Cardiac muscle cell (in vitro differentiated cells and primary cell): ENCODE measurements around the gene KCNJ10. TPM values are rescaled to one million over a fixed set of nuclear protein-coding genes. Genes with fewer than 3 reads are reported as not detected.

Experiments
- DNase-seq, 2 donors: peaks; one replicate each; pipeline versions ENCODE4 v3.0.0 to v3.0.0-alpha.2; 2010 to 2017; ENCODE audit warnings: low read depth in 1 of 2, low spot score in 1 of 2
- H3K27ac ChIP-seq: fragments of 200-600 bp; sonication (generic); 2 replicates; pipeline ENCODE4 v1.5.1; 2016
- H3K27me3 ChIP-seq: fragments of 200-600 bp; sonication (generic); 2 replicates; pipeline ENCODE4 v1.6.0; 2016; ENCODE audit warnings: control low read depth
- H3K36me3 ChIP-seq: fragments of 200-600 bp; sonication (generic); 2 replicates; pipeline ENCODE4 v1.5.1; 2016; ENCODE audit warnings: control low read depth
- H3K4me1 ChIP-seq: fragments of 200-600 bp; sonication (generic); 2 replicates; pipeline ENCODE4 v1.8.1; 2017; ENCODE audit warnings: low read depth, mild to moderate bottlenecking, mixed run types
- H3K4me3 ChIP-seq: fragments of 200-600 bp; sonication (generic); 2 replicates; pipeline ENCODE4 v1.5.1; 2016; ENCODE audit warnings: mild to moderate bottlenecking
- H3K9me3 ChIP-seq: fragments of 200-600 bp; sonication (generic); 2 replicates; pipeline ENCODE4 v1.5.1; 2017; ENCODE audit warnings: low read depth, mild to moderate bottlenecking, control low read depth
- CTCF ChIP-seq: IDR thresholded peaks from 2 replicates; pipeline ENCODE4 v1.5.1; 2012; ENCODE audit warnings: low read depth, mild to moderate bottlenecking, low read length
- polyA plus RNA-seq: library from polyadenylated mRNA; unstranded; fragments of >200 nt; fragmentation: Nextera tagmentation; extraction: Ambion mirVana; gene quantifications from 2 replicates; pipeline ENCODE4 v1.2.1, GENCODE V29; 2016
- total RNA-seq: library from RNA; depleted of rRNA; stranded (reverse); fragments of >200 nt; gene quantifications from 2 replicates; pipeline ENCODE4 v1.2.3, GENCODE V29; 2016

Gene KCNJ10
- total and polyA plus RNA-seq, 2 experiments from 2014 or later, result 0.35 to 0.42 TPM

DNA sequence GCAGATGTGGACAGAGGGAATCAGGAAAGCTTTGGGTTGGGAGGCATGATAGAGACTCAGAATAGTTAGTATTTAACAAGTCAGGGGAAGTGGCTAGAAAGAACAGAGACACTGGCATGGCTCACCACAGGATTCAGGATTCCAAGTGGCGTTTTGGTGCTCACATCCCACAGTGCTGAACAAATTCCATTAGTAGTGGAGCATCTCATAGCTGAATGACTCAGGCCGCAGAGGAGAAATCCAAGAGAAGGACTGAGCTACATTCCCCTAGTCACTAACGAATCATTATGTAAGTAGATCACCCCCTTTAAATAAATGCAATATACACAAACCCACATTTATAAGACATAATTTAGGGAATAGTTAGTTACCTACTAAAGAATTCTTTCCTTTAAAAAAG, 6.3 kb upstream of the KCNJ10 start:
- H3K4me3 ChIP-seq, result no peak overlapping the region
- H3K4me1 ChIP-seq, result no peaks in the 10 kb centered on the region
- H3K27me3 ChIP-seq, result peaks cover 52% of the 10 kb centered on the region
- DNase-seq, result no peak
- no peak overlapping the region for H3K27ac ChIP-seq
- no peaks in the 10 kb centered on the region for H3K9me3 ChIP-seq
- no peak for TF ChIP-seq CTCF
- no peaks in the 10 kb centered on the region for H3K36me3 ChIP-seq

- TF ChIP-seq CTCF, result no peak
- Histone ChIP-seq H3K4me1 (no peaks in the 10 kb centered on the region), H3K27me3 (peaks cover 48% of the 10 kb centered on the region), H3K9me3 (no peaks in the 10 kb centered on the region), H3K27ac (no peak overlapping the region), H3K36me3 (no peaks in the 10 kb centered on the region), H3K4me3 (no peak overlapping the region)
- DNase-seq, result no peak
These were observed 5.9 kb upstream of the KCNJ10 start for GRCh38 chr1:160075836-160076235.

DNA sequence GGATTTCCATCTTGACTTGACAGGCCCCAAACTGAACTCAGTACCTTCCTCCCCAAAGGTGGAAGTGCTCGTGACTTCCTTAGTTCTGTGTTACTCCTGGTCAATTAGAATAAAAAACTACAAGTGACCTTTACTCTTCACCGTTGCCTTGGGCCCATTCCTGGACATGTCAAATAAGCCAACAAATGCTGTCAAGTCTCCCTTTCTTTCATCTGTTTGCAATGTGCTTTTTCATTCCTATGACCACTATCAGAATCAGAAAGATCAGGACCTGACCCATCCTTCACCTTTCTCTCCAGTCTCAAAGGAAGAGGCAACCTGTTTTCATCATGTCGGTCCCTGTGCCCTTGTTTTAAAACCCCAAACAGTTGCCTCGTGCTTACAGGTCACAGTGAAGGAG, 4.9 kb upstream of the KCNJ10 start:
- no peak overlapping the region for H3K27ac ChIP-seq
- no peak for DNase-seq

DNA sequence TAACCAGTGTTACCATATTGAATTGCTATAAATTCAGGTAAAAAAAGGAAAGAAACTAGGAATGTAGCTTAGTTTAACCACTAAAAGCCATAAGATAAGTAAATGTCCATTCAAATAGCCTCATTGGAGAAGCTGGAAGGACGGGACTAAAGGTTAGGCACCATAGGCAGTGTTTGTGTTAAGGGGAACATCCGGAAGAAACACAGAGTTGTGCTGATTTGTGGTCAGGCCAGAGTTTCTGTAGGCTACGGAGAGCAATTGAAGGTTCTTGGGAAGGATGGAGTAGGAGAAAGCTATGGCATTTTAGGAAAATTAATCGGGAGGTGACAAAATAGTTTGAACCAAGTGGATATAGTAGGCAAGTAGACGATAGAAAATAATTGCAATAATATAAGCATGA, 1.3 kb upstream of the KCNJ10 start:
- Histone ChIP-seq H3K4me3 (no peak overlapping the region), H3K27ac (no peak overlapping the region), H3K27me3 (peaks cover 22% of the 10 kb centered on the region), H3K4me1 (peaks cover 8% of the 10 kb centered on the region), H3K9me3 (no peaks in the 10 kb centered on the region), H3K36me3 (no peaks in the 10 kb centered on the region)
- no peak for DNase-seq
- TF ChIP-seq CTCF, result no peak

More for the DNA sequence above, 4.9 kb upstream of the KCNJ10 start:
- H3K9me3 ChIP-seq, result no peaks in the 10 kb centered on the region
- no peaks in the 10 kb centered on the region for H3K4me1 ChIP-seq
- peaks cover 38% of the 10 kb centered on the region for H3K27me3 ChIP-seq
- no peaks in the 10 kb centered on the region for H3K36me3 ChIP-seq
- no peak for TF ChIP-seq CTCF
- H3K4me3 ChIP-seq, result no peak overlapping the region

DNA sequence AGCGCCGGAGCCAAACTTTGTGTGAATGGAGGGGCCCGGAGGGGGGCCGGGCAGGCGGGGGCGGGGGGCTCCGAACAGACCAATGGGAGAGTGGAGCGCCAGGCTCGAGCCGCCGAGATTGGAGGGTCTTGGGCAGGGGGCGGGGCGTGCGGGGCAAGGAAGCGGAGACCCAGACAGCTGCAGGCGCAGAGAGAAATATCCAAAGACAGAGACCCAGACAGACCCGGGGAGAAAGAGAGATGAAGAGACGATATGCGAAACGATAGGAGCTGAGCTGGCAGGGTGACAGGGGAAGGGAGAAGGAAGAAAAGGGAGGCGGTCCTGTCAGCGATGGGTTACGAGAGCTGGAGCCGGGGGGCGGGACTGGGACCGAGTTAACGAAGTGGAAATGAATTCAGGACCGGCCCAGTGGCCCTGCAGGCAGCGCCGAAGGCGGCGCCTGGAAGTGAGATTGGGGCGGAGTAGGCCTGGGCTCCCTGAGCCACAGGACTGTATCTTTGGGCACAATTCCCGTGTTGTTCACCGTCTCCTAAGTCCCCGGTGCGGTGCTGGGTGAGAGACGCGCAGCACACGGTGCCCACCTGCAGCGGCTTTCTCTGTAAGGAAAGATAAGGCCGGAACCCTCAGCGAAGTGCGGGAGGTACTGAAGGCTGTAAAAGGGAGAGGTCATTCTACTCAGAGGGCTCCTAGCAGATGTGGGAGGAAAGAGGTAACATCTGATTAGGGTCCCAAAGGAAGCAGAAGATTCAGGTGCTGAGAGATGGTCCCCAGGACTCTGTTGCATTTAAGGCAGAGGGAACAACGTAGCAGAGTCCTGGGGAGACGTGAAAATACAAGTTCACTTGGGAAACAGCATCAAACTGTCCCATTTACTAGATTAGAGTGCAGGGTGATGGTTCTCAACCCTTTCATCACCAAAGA, 543 bp upstream of the KCNJ10 start:
- peak; percentile 62 to 84 for DNase-seq
- Histone ChIP-seq H3K27me3 (peaks cover 18% of the 10 kb centered on the region), H3K4me3 (peak overlapping the region; percentile 54), H3K4me1 (peaks cover 8% of the 10 kb centered on the region), H3K27ac (no peak overlapping the region), H3K9me3 (no peaks in the 10 kb centered on the region), H3K36me3 (no peaks in the 10 kb centered on the region)
- no peak for TF ChIP-seq CTCF
